Pons (tissue), 1 donor: ENCODE results near the gene NXPH4.
A peak's percentile ranks its signal among the peaks of the same experiment; 100 is the strongest.

Source experiments
- DNase-seq: peaks from one replicate; pipeline ENCODE4 v3.0.0-alpha.2; 2016; ENCODE audit warnings: low spot score

Gene NXPH4

GRCh38 chr12:57216014-57216911 is at the start of gene NXPH4:
NXPH4 (plus strand) TSS chr12:57216794; CDS start chr12:57216970, 176 bp downstream.
- DNase-seq, result no peak

- no peak for DNase-seq
These were observed 49.6 kb upstream of the NXPH4 start for GRCh38 chr12:57166971-57167371.

DNA sequence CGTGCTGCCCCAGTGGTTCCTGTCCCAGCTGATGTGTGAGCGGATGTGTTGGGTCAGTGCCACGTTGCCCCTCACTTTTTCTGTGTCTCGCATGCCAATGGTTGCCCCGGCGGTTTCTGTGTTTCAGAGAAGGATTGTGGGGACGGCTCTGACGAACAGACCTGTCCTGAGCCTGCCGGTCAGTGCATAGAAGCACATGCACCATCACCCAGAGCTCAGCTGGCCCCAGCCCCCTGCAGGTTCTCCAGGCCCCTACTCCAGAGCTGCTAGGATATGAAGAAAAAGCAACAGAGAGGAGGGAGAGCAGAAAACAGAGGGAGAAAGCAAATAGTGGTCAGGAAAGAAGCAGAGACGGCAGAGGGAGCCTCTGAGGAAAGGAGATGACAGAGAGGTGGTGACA is 48.5 kb upstream of the NXPH4 start:
- DNase-seq, result no peak

DNA sequence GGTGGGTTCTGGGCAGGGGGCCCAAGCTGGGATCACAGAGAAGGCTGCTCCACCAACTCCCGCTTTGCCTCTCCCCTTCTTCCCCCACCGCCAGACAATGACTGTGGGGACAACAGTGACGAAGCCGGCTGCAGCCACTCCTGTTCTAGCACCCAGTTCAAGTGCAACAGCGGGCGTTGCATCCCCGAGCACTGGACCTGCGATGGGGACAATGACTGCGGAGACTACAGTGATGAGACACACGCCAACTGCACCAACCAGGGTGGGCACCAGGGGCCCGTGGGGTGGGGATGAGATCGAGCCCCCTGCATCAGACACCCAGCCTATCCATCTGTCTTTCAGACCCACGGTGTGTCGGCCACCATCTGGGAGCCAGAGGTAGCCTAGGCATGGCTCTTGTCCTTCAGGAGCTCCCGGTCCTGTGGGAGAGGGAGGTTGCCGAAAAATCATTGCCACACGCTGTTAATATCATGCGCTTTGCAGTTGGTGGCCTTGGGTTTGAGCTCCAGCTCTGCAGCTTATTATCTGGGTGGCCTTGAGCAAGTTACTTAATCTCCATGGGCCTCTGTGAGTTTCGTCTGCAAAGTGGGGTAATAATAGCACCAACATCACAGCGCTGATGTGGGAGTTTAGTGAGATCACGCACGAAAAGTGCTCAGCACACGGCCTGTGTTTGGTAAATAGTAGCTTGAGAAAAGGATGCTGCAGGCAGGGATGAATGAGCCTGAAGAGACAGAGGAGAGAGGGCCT is 47.4 kb upstream of the NXPH4 start:
- no peak for DNase-seq

GRCh38 chr12:57169969-57170368 is 46.6 kb upstream of the NXPH4 start:
- no peak for DNase-seq

GRCh38 chr12:57170408-57170807 is 46.2 kb upstream of the NXPH4 start:
- no peak for DNase-seq

DNA sequence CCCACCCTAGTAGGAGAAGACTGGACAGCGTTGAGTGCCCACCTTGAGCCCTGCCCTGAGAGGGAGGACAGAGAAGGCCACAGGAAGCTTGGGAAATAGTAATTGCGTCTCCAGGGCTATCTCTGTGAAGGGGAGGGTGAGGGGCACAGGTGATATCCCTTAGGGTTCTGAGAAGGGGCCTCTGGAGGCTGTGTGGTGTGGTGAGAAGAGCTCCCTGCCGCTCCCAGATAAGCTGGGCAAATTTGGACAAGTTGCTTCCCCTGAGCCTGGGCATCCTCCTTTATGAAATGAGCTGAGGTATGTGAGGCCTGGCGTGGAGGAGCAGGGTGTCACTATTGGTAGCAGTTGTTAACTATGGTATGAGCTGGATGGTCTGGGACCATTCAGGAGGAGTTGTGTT is 45.7 kb upstream of the NXPH4 start:
- no peak for DNase-seq

DNA sequence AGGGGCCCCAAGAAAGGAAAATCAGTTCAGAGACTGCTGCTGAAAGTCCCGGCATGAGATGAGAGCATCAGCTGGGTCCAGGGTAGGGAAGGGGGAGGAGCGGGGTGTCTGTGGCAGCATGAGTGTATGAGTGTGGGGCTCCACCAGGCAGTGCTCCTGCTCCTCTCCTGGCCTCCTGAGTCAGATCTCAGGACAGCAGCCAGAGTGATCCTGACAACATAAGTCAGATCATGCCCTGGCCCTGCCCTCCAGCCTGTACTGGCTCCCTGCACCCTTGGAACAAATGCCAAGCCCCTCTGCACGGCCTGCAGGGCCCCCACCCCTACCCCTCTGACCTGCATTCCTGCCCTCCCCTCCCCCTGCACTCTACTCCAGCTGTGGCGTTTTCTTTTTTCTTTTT is 44.9 kb upstream of the NXPH4 start:
- DNase-seq, result no peak

DNA sequence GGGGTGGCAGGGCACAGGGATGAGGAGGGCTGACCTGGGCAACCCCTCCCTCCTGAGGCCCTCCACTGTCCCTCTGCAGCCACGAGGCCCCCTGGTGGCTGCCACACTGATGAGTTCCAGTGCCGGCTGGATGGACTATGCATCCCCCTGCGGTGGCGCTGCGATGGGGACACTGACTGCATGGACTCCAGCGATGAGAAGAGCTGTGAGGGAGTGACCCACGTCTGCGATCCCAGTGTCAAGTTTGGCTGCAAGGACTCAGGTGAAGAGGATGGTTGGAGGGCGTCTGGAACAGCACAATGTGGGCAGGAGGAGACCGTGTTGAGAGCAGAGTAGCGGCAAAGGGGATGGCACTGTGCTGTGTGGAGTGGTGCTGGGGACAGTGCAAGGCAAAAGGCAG is 43.5 kb upstream of the NXPH4 start:
- no peak for DNase-seq

- DNase-seq, result no peak
These were observed 42.9 kb upstream of the NXPH4 start for GRCh38 chr12:57173683-57174082.

- DNase-seq, result peak; percentile 67
These were observed 41.0 kb upstream of the NXPH4 start for GRCh38 chr12:57175428-57176138.

- DNase-seq, result no peak
These were observed 40.5 kb upstream of the NXPH4 start for GRCh38 chr12:57176139-57176477.

DNA sequence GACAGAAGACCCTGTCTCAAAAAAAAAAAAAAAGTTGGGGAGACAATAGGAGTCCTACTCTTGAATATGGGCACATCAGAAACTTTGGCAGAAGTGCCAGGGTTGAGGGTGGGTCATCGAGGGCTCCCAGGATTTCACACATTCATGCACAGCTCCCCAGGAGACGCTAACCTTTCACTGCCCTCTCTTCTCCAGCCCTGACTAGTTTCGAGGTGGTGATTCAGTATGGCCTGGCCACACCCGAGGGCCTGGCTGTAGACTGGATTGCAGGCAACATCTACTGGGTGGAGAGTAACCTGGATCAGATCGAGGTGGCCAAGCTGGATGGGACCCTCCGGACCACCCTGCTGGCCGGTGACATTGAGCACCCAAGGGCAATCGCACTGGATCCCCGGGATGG is 39.7 kb upstream of the NXPH4 start:
- DNase-seq, result no peak

DNA sequence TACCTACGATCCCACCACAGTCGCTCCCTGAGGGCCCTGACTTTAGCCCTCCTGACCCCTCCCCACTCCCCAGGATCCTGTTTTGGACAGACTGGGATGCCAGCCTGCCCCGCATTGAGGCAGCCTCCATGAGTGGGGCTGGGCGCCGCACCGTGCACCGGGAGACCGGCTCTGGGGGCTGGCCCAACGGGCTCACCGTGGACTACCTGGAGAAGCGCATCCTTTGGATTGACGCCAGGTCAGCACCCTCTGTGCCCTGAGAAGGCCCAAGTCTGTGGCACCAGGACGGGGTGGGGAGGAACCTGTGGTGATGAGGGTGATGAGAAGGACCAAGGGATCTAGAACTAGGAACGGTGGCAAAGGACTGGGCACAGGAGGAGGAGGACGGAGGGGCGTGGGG is 39.2 kb upstream of the NXPH4 start:
- DNase-seq, result no peak

- DNase-seq, result no peak
These were observed 38.4 kb upstream of the NXPH4 start for GRCh38 chr12:57178213-57178612.

DNA sequence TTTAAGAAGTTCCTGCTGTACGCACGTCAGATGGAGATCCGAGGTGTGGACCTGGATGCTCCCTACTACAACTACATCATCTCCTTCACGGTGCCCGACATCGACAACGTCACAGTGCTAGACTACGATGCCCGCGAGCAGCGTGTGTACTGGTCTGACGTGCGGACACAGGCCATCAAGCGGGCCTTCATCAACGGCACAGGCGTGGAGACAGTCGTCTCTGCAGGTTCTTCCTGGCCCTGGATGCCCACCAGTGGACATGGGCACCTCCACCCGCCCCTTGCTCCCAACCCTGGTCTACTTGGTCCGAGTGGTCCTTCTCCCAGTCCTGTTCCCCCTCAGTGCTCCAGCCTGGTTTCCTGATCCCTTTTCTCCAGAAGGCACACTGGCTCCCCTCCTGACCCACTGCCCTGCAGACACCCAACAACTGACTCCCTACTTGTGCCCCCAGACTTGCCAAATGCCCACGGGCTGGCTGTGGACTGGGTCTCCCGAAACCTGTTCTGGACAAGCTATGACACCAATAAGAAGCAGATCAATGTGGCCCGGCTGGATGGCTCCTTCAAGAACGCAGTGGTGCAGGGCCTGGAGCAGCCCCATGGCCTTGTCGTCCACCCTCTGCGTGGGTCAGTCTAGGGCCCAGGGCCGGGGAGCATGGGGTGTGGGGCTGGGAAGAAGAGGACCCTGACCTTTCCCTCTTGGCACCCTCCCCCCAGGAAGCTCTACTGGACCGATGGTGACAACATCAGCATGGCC is 37.1 kb upstream of the NXPH4 start:
- DNase-seq, result no peak

DNA sequence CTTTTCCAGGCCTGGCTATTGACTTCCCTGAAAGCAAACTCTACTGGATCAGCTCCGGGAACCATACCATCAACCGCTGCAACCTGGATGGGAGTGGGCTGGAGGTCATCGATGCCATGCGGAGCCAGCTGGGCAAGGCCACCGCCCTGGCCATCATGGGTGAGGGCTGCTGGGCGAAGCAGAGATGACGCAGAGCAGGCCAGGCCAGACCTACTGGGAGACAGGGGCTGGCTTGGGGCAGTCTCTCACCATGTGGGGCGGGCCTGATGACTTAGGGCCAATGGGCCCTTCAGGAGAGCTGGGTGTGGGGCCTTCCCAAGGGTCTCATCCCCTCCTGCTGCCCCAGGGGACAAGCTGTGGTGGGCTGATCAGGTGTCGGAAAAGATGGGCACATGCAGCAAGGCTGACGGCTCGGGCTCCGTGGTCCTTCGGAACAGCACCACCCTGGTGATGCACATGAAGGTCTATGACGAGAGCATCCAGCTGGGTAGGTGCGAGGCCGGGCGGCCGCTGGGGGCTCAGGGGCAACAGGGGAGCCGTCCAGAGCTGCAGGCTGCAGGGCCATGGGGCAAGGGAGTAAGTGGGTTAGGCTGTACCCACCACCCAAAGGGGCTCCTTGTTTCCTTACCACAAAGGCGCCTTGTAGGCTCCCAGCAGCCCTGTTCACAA is 36.1 kb upstream of the NXPH4 start:
- no peak for DNase-seq

GRCh38 chr12:57181072-57181471 is 35.5 kb upstream of the NXPH4 start:
- no peak for DNase-seq

DNA sequence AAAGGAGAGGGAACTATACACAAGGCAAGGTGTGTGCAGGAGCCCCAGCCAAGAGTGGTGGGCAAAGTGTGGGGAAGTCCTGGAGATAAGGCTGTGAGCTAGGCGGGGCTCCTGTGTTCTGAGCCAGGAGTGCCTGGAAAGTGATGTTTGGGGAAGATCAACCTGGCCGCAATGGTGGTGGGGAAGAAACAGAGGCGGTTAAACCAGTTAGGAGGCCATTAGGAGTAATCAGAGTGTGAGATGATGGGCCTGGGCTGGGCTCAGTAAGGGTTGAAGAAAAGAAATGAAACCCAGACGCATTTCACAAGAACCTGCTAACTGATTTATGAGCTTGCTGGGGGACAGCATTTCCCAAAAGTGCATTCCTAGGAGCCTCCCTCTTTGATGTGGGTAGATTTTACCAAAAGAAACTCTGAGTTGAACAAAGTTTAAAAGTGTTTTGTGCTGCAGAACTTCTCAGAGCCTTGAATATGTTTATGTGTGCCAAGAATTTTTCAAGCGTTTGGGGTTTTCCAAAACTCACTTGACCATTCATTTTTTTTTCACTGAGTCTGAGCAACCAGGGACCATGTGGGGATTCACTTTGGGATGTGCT is 34.9 kb upstream of the NXPH4 start:
- DNase-seq, result no peak

DNA sequence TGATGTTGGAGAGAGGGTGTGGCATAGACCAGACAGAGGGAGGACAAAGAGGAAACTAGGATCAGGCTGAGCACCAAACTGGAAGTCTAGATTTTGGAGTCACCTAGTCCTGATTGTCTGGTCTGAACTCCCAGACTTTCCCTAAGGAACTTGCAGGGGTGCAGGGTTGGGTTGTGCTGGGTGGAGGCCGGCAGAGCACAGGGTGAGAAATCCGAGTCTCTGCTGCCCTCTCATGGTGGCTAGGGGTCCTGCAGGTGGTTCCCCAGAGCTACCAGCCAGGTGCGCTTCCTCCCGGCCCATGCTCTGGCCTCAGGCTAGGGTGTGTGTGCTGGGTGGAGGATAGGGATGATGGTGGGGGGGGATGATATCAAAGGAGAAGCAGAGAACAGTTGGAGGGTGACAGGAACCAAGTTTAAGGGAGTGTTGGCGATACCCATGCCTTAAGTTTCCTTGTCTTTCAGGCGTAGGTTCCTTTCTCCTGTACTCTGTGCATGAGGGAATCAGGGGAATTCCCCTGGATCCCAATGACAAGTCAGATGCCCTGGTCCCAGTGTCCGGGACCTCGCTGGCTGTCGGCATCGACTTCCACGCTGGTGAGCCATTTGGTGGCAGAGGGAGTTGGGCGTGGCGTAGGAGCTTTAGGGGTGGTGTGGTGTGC is 33.5 kb upstream of the NXPH4 start:
- DNase-seq, result peak; percentile 30
